HepG2 (cell line): ENCODE data around the gene ST6GALNAC3. TPM values are rescaled to one million over a fixed set of nuclear protein-coding genes. Genes with fewer than 3 reads are reported as not detected.

Experiments used
- ATAC-seq: fragments of 200-7000 bp; cut with Tn5 transposase; 3 replicates; pipeline ENCODE4 v1.9.1; 2020; ENCODE audit warnings: mild to moderate bottlenecking, moderate library complexity
- BruUV-seq: library from RNA; stranded (reverse); fragments of 400-500 nt; replicated peaks from 2 replicates; lab custom pipeline; 2021; lab: Mats Ljungman, UMichigan
- CTCF ChIA-PET: fragments of 300-600 bp; formaldehyde crosslinking; extraction: SDS; loops from one replicate; lab custom pipeline; 2021; ENCODE audit warnings: low total read pairs, inconsistent platforms, low intra/inter-chr PET ratio; lab: Yijun Ruan, JAX
- POLR2A ChIA-PET: fragments of 350-600 bp; sonication (Branson Sonifier 250); formaldehyde crosslinking; loops from one replicate; lab custom pipeline; 2020; ENCODE audit warnings: antibody characterized with exemption, inconsistent platforms; lab: Yijun Ruan, JAX
- DNase-seq: peaks from one replicate; pipeline ENCODE4 v3.0.0-alpha.2; 2015; ENCODE audit warnings: low spot score
- FAIRE-seq: peaks from 3 replicates; lab custom pipeline; 2011; peaks lifted over from hg19 to GRCh38; lab: Jason Lieb, UNC
- H2AFZ ChIP-seq: one replicate; pipeline ENCODE4 v1.6.1; 2011; ENCODE audit warnings: low read length, inconsistent platforms
- H3K27ac ChIP-seq: fragments of 300-600 bp; 3 replicates; pipeline ENCODE4 v1.8.0; 2011; ENCODE audit warnings: mixed run types, mild to moderate bottlenecking, mixed read lengths, low read length, inconsistent platforms; ENCODE audit not compliant: insufficient read depth; ENCODE audit errors: extremely low read length
- H3K27me3 ChIP-seq, 2 experiments: fragments of 200-600 bp in 1 of 2; 2 replicates in 1 of 2; 3 replicates in 1 of 2; pipeline versions ENCODE4 v1.6.0 to v1.8.0; 2011; ENCODE audit warnings: low read length in 2 of 2, mild to moderate bottlenecking in 2 of 2, moderate library complexity in 2 of 2, inconsistent platforms in 1 of 2; ENCODE audit not compliant: insufficient read depth in 2 of 2, control insufficient read depth in 1 of 2
- H3K36me3 ChIP-seq, 2 experiments: fragments of 200-600 bp in 1 of 2; replicated peaks in 1 of 2; 2 replicates in 1 of 2; 3 replicates in 1 of 2; pipeline versions ENCODE4 v1.5.1 to v1.8.0; 2011; ENCODE audit warnings: low read length in 2 of 2, inconsistent platforms in 1 of 2; ENCODE audit not compliant: insufficient read depth in 2 of 2, control insufficient read depth in 1 of 2
- H3K4me1 ChIP-seq: 2 replicates; pipeline ENCODE4 v1.5.1; 2012; ENCODE audit warnings: low read length, inconsistent platforms; ENCODE audit not compliant: insufficient read depth
- H3K4me2 ChIP-seq: 2 replicates; pipeline ENCODE4 v1.6.0; 2011; ENCODE audit warnings: low read depth, low read length, inconsistent platforms
- H3K4me3 ChIP-seq, 3 experiments: fragments of 200-600 bp in 1 of 3; sonication (generic), shearing (Covaris generic) in 1 of 3; replicated peaks in 1 of 3; 2 replicates each; pipeline ENCODE4 v1.5.1; 2011 to 2016; ENCODE audit warnings: low read length in 3 of 3, inconsistent platforms in 2 of 3, low read depth in 2 of 3, mild to moderate bottlenecking in 2 of 3, control low read depth in 1 of 3, mixed read lengths in 1 of 3; ENCODE audit not compliant: insufficient read depth in 1 of 3
- H3K79me2 ChIP-seq: one replicate; pipeline ENCODE4 v1.6.1; 2011; ENCODE audit warnings: low read length, inconsistent platforms; ENCODE audit not compliant: insufficient read depth
- H3K9ac ChIP-seq: 2 replicates; pipeline ENCODE4 v1.6.0; 2011; ENCODE audit warnings: mild to moderate bottlenecking, low read depth, low read length, inconsistent platforms; ENCODE audit not compliant: insufficient read depth
- H3K9me3 ChIP-seq: 2 replicates; pipeline ENCODE4 v1.5.1; 2012; ENCODE audit warnings: mild to moderate bottlenecking, low read length
- H4K20me1 ChIP-seq: 2 replicates; pipeline ENCODE4 v1.6.0; 2011; ENCODE audit warnings: inconsistent platforms, mild to moderate bottlenecking, low read length, moderate library complexity; ENCODE audit not compliant: insufficient read depth
- ONECUT2 ChIP-seq: sonication (generic); formaldehyde crosslinking; IDR thresholded peaks from 2 replicates; pipeline ENCODE4 v1.4.0; 2020; ENCODE audit warnings: missing genetic modification reagents
- SNAPC4 ChIP-seq: sonication (generic); formaldehyde crosslinking; IDR thresholded peaks from 2 replicates; pipeline ENCODE4 v1.4.0; 2020; ENCODE audit warnings: mild to moderate bottlenecking, missing genetic modification reagents
- TAF15 ChIP-seq: fragments of 200-400 bp; formaldehyde crosslinking; IDR thresholded peaks from one replicate; pipeline ENCODE4 v1.6.1; 2018; ENCODE audit warnings: mild to moderate bottlenecking, low read depth, low read length; ENCODE audit not compliant: poor library complexity, severe bottlenecking
- ZNF790 ChIP-seq: sonication (generic); formaldehyde crosslinking; IDR thresholded peaks from 2 replicates; pipeline ENCODE4 v1.8.0; 2022; ENCODE audit warnings: missing genetic modification reagents, mild to moderate bottlenecking, borderline replicate concordance
- ZNF879 ChIP-seq: sonication (generic); formaldehyde crosslinking; IDR thresholded peaks from 2 replicates; pipeline ENCODE4 v1.8.1; 2023; ENCODE audit warnings: missing genetic modification reagents
- WGBS: methylation state at CpG from one replicate; pipeline ENCODE4 v1.1.6; 2017; ENCODE audit warnings: low lambda C conversion rate; 5-methylcytosine and 5-hydroxymethylcytosine counted together
- in situ Hi-C: cut with HindIII; loops from 2 replicates; pipeline ENCODE4 v1.10.0; 2017; ENCODE audit warnings: low pct_unique_long_range_greater_than_20kb; ENCODE audit not compliant: extremely low pct_ligation_motif_present
- intact Hi-C: fragments of 100-400 bp; cut with micrococcal nuclease; formaldehyde crosslinking; loops from one replicate; pipeline ENCODE4 v1.10.0; 2022; ENCODE audit not compliant: unreplicated experiment
- polyA plus RNA-seq, 8 experiments: library from polyadenylated mRNA; depleted of rRNA in 3 of 8; stranded (reverse) in 7 of 8; unstranded in 1 of 8; fragments of >200 nt; fragmentation: Illumina TruSeq in 4 of 8; extraction: Trizol in 4 of 8; gene quantifications; 2 replicates each; pipeline versions ENCODE4 v1.2.1 to v1.2.3, GENCODE V29; 2011 to 2016; ENCODE audit warnings: low read depth in 4 of 8, missing spikeins in 1 of 8, mixed read lengths in 1 of 8; ENCODE audit not compliant: insufficient read depth in 1 of 8
- total RNA-seq, 5 experiments: library from RNA; depleted of rRNA; stranded (reverse); fragments of >200 nt; fragmentation: Illumina TruSeq; extraction: Trizol; gene quantifications; 2 replicates each; pipeline ENCODE4 v1.2.3, GENCODE V29; 2016; ENCODE audit warnings: low read depth in 1 of 5
- TF ChIP-seq, protein P1 (sequence below): sonication (generic); formaldehyde crosslinking; IDR thresholded peaks from 2 replicates; pipeline ENCODE4 v1.4.0; 2020; ENCODE audit warnings: missing genetic modification reagents

Gene ST6GALNAC3
- total and polyA plus RNA-seq, 2 of the 13 experiments (the other 11 are each of a cell fraction or from before 2014, with no cell fraction given) = not detected

GRCh38 chr1:76613886-76614285 is 539.3 kb downstream of the ST6GALNAC3 start:
- Histone ChIP-seq H3K27ac (no peak overlapping the region), H4K20me1 (no peaks in the 10 kb centered on the region), H3K27me3 (no peaks in the 10 kb centered on the region), H3K79me2 (no peaks in the 10 kb centered on the region), H3K4me2 (no peak overlapping the region), H3K4me1 (no peaks in the 10 kb centered on the region), H2AFZ (no peak overlapping the region), H3K9ac (no peak overlapping the region), H3K9me3 (peaks cover 50% of the 10 kb centered on the region), H3K4me3 (no peak overlapping the region), H3K36me3 (no peaks in the 10 kb centered on the region)
- 0% methylated on average over 2 of the region's 2 CpGs for WGBS
- in situ Hi-C loops = no loop called here
- POLR2A ChIA-PET = no interaction called here
- BruUV-seq = no TSS peak
- ATAC-seq (no peak), DNase-seq (no peak), FAIRE-seq (no peak)
- intact Hi-C loops = no loop called here
- CTCF ChIA-PET = no interaction called here
- TF ChIP-seq TAF15 = no peak
- no peak for TF ChIP-seq ONECUT2
- TF ChIP-seq SNAPC4 = no peak
- no peak for TF ChIP-seq ZNF879 (CRISPR knock-in tag)
- TF ChIP-seq, protein P1, sequence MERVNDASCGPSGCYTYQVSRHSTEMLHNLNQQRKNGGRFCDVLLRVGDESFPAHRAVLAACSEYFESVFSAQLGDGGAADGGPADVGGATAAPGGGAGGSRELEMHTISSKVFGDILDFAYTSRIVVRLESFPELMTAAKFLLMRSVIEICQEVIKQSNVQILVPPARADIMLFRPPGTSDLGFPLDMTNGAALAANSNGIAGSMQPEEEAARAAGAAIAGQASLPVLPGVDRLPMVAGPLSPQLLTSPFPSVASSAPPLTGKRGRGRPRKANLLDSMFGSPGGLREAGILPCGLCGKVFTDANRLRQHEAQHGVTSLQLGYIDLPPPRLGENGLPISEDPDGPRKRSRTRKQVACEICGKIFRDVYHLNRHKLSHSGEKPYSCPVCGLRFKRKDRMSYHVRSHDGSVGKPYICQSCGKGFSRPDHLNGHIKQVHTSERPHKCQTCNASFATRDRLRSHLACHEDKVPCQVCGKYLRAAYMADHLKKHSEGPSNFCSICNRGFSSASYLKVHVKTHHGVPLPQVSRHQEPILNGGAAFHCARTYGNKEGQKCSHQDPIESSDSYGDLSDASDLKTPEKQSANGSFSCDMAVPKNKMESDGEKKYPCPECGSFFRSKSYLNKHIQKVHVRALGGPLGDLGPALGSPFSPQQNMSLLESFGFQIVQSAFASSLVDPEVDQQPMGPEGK (CRISPR knock-in tag) = no peak
- TF ChIP-seq ZNF790 = no peak
